Endothelial cell (in vitro differentiated cells): ENCODE results near the gene GNA12. TPM values are rescaled to one million over a fixed set of nuclear protein-coding genes. Genes with fewer than 3 reads are reported as not detected.

Experiments
- DNase-seq: peaks from one replicate; pipeline ENCODE4 v3.0.0; 2021; ENCODE audit warnings: low spot score
- H3K27ac Mint-ChIP-seq: one replicate; pipeline ENCODE4 v1.8.0; 2021; ENCODE audit warnings: mixed read lengths, inconsistent platforms; ENCODE audit not compliant: unreplicated experiment
- H3K27me3 Mint-ChIP-seq: one replicate; pipeline ENCODE4 v1.8.0; 2021; ENCODE audit warnings: mild to moderate bottlenecking, moderate library complexity, mixed read lengths, inconsistent platforms; ENCODE audit not compliant: unreplicated experiment
- H3K36me3 Mint-ChIP-seq: one replicate; pipeline ENCODE4 v1.8.0; 2021; ENCODE audit warnings: mild to moderate bottlenecking, low read depth, mixed read lengths, inconsistent platforms; ENCODE audit not compliant: unreplicated experiment
- H3K4me1 Mint-ChIP-seq: one replicate; pipeline ENCODE4 v1.8.0; 2021; ENCODE audit warnings: mild to moderate bottlenecking, mixed read lengths, inconsistent platforms; ENCODE audit not compliant: unreplicated experiment
- H3K4me3 Mint-ChIP-seq: one replicate; pipeline ENCODE4 v1.8.0; 2021; ENCODE audit warnings: mild to moderate bottlenecking, mixed read lengths, inconsistent platforms; ENCODE audit not compliant: unreplicated experiment
- H3K9me3 Mint-ChIP-seq: one replicate; pipeline ENCODE4 v1.8.0; 2021; ENCODE audit warnings: mixed read lengths, inconsistent platforms; ENCODE audit not compliant: unreplicated experiment
- CTCF ChIP-seq: fragments of 200-600 bp; sonication (generic); IDR thresholded peaks from one replicate; pipeline ENCODE4 v1.5.0; 2021; ENCODE audit warnings: antibody characterized with exemption; ENCODE audit not compliant: unreplicated experiment
- total RNA-seq: library from RNA; stranded (reverse); fragmentation: NEBNext Ultra II Directional; extraction: Animal tissue kit (Norgen Biotek cat#: 25700); gene quantifications from one replicate; pipeline ENCODE4 v1.2.1, GENCODE V29; 2021; ENCODE audit not compliant: unreplicated experiment

The GNA12 gene
- total RNA-seq, 1 donor from 2014 or later = 105 TPM

- Mint-ChIP-seq H3K36me3 (peaks cover under 1% of the 10 kb centered on the region), H3K27ac (no peak overlapping the region), H3K4me3 (no peak overlapping the region), H3K4me1 (peaks cover 17% of the 10 kb centered on the region), H3K9me3 (no peaks in the 10 kb centered on the region), H3K27me3 (peaks cover 6% of the 10 kb centered on the region)
- DNase-seq = no peak
- TF ChIP-seq CTCF = no peak
Observed at GRCh38 chr7:2861509-2861908, 17.4 kb upstream of the GNA12 start.

GRCh38 chr7:2860627-2861133 lies 16.6 kb upstream of the GNA12 start:
- DNase-seq = no peak
- no peak for TF ChIP-seq CTCF
- H3K36me3 Mint-ChIP-seq = peaks cover 5% of the 10 kb centered on the region
- H3K27me3 Mint-ChIP-seq = peaks cover 8% of the 10 kb centered on the region
- H3K4me1 Mint-ChIP-seq = peaks cover 17% of the 10 kb centered on the region
- H3K27ac Mint-ChIP-seq = no peak overlapping the region
- H3K9me3 Mint-ChIP-seq = no peaks in the 10 kb centered on the region
- H3K4me3 Mint-ChIP-seq = no peak overlapping the region

GRCh38 chr7:2859952-2860351 lies 15.8 kb upstream of the GNA12 start:
- TF ChIP-seq CTCF = no peak
- H3K4me1 Mint-ChIP-seq = peaks cover 16% of the 10 kb centered on the region
- no peak overlapping the region for H3K27ac Mint-ChIP-seq
- peaks cover 8% of the 10 kb centered on the region for H3K27me3 Mint-ChIP-seq
- H3K9me3 Mint-ChIP-seq = no peaks in the 10 kb centered on the region
- H3K36me3 Mint-ChIP-seq = peaks cover 5% of the 10 kb centered on the region
- no peak overlapping the region for H3K4me3 Mint-ChIP-seq
- no peak for DNase-seq

- H3K27ac Mint-ChIP-seq = peak overlapping the region; percentile 67
- H3K9me3 Mint-ChIP-seq = no peaks in the 10 kb centered on the region
- H3K4me3 Mint-ChIP-seq = no peak overlapping the region
- DNase-seq = no peak
- peaks cover 2% of the 10 kb centered on the region for H3K27me3 Mint-ChIP-seq
- peaks cover 5% of the 10 kb centered on the region for H3K36me3 Mint-ChIP-seq
- H3K4me1 Mint-ChIP-seq = peaks cover 8% of the 10 kb centered on the region
- TF ChIP-seq CTCF = no peak
Observed at GRCh38 chr7:2858621-2859020, 14.5 kb upstream of the GNA12 start.

GRCh38 chr7:2856388-2857169 lies 12.5 kb upstream of the GNA12 start:
- peaks cover 2% of the 10 kb centered on the region for H3K27me3 Mint-ChIP-seq
- no peak for TF ChIP-seq CTCF
- no peak for DNase-seq
- no peaks in the 10 kb centered on the region for H3K4me1 Mint-ChIP-seq
- no peak overlapping the region for H3K27ac Mint-ChIP-seq
- no peak overlapping the region for H3K4me3 Mint-ChIP-seq
- no peaks in the 10 kb centered on the region for H3K9me3 Mint-ChIP-seq
- peaks cover 5% of the 10 kb centered on the region for H3K36me3 Mint-ChIP-seq
